ENCODE data around the gene GATA2. TPM values are rescaled to one million over a fixed set of nuclear protein-coding genes. Genes with fewer than 3 reads are reported as not detected.

GATA2 gene
- total RNA-seq, 2 experiments from 2014 or later, result 0.16 to 0.17 TPM

GRCh38 chr3:128504963-128505730 lies 12.1 kb upstream of the GATA2 start:
- Histone ChIP-seq H3K36me3 (ENCODE audit: insufficient read depth, low read length) (no peaks in the 10 kb centered on the region), H3K27ac (ENCODE audit: low read depth in 1 of 2, low read length in 2 of 2) (no peak overlapping the region), H3K27me3 (ENCODE audit: control insufficient read depth in 1 of 2, insufficient read depth in 2 of 2, low read length in 2 of 2) (peaks cover 4 to 15% of the 10 kb centered on the region in 2 experiments), H3K4me1 (ENCODE audit: insufficient read depth, low read length) (no peaks in the 10 kb centered on the region), H3K4me3 (ENCODE audit: low read length) (no peak overlapping the region), H3K9me3 (ENCODE audit: control insufficient read depth in 1 of 2, insufficient read depth in 1 of 2, low read length in 2 of 2) (no peaks in the 10 kb centered on the region)
- Mint-ChIP-seq H3K4me1 (ENCODE audit: low read depth) (no peaks in the 10 kb centered on the region), H3K27ac (no peak overlapping the region), H3K9me3 (no peaks in the 10 kb centered on the region), H3K4me3 (no peak overlapping the region), H3K27me3 (peaks cover 63% of the 10 kb centered on the region), H3K36me3 (ENCODE audit: low read depth) (no peaks in the 10 kb centered on the region)
- no peak for DNase-seq
- TF ChIP-seq CTCF (IDR thresholded peaks at IDR 0.05), result no peak
- ChIA-PET CTCF (no interaction called here), POLR2A (no interaction called here)
- ATAC-seq (ENCODE audit: poor library complexity), result no peak
- intact Hi-C loops (cut with DNase I, micrococcal nuclease), result no loop called here

- no peak for DNase-seq
- POLR2A ChIA-PET, result no interaction called here
- H3K9me3 ChIP-seq (ENCODE audit: control insufficient read depth in 1 of 2, insufficient read depth in 1 of 2, low read length in 2 of 2), result no peaks in the 10 kb centered on the region
- Mint-ChIP-seq H3K27ac (no peak overlapping the region), H3K36me3 (ENCODE audit: low read depth) (no peaks in the 10 kb centered on the region), H3K27me3 (peaks cover 63% of the 10 kb centered on the region), H3K9me3 (no peaks in the 10 kb centered on the region), H3K4me1 (ENCODE audit: low read depth) (no peaks in the 10 kb centered on the region), H3K4me3 (no peak overlapping the region)
- H3K27me3 ChIP-seq (ENCODE audit: control insufficient read depth in 1 of 2, insufficient read depth in 2 of 2, low read length in 2 of 2), result peaks cover 9 to 13% of the 10 kb centered on the region in 2 experiments
- no peak overlapping the region for H3K4me3 ChIP-seq (ENCODE audit: low read length)
- H3K36me3 ChIP-seq (ENCODE audit: insufficient read depth, low read length), result no peaks in the 10 kb centered on the region
- no peak overlapping the region for H3K27ac ChIP-seq (ENCODE audit: low read depth in 1 of 2, low read length in 2 of 2)
- ATAC-seq (ENCODE audit: poor library complexity), result no peak
- CTCF ChIA-PET, result no interaction called here
- intact Hi-C loops (cut with DNase I, micrococcal nuclease), result no loop called here
- no peak for TF ChIP-seq CTCF (IDR thresholded peaks at IDR 0.05)
- no peaks in the 10 kb centered on the region for H3K4me1 ChIP-seq (ENCODE audit: insufficient read depth, low read length)
These were observed 11.5 kb upstream of the GATA2 start for GRCh38 chr3:128504533-128504915.

GRCh38 chr3:128503751-128504532 lies 10.9 kb upstream of the GATA2 start:
- no peak overlapping the region for H3K27ac ChIP-seq (ENCODE audit: low read depth in 1 of 2, low read length in 2 of 2)
- intact Hi-C loops (cut with DNase I, micrococcal nuclease), result no loop called here
- no peaks in the 10 kb centered on the region for H3K4me1 ChIP-seq (ENCODE audit: insufficient read depth, low read length)
- Mint-ChIP-seq H3K9me3 (no peaks in the 10 kb centered on the region), H3K36me3 (ENCODE audit: low read depth) (no peaks in the 10 kb centered on the region), H3K27me3 (peaks cover 64% of the 10 kb centered on the region), H3K4me3 (no peak overlapping the region), H3K4me1 (ENCODE audit: low read depth) (no peaks in the 10 kb centered on the region), H3K27ac (no peak overlapping the region)
- no peaks in the 10 kb centered on the region for H3K9me3 ChIP-seq (ENCODE audit: control insufficient read depth in 1 of 2, insufficient read depth in 1 of 2, low read length in 2 of 2)
- ATAC-seq (ENCODE audit: poor library complexity), result no peak
- CTCF ChIA-PET, result no interaction called here
- no peaks in the 10 kb centered on the region for H3K36me3 ChIP-seq (ENCODE audit: insufficient read depth, low read length)
- DNase-seq, result no peak
- no peak overlapping the region for H3K4me3 ChIP-seq (ENCODE audit: low read length)
- no peak for TF ChIP-seq CTCF (IDR thresholded peaks at IDR 0.05)
- H3K27me3 ChIP-seq (ENCODE audit: control insufficient read depth in 1 of 2, insufficient read depth in 2 of 2, low read length in 2 of 2), result peaks cover 12 to 15% of the 10 kb centered on the region in 2 experiments
- POLR2A ChIA-PET, result no interaction called here

All from CD4-positive, alpha-beta T cell (primary cell).